ENCODE results near the gene NFIA. TPM values are rescaled to one million over a fixed set of nuclear protein-coding genes. Genes with fewer than 3 reads are reported as not detected.

NFIA gene
- total RNA-seq, 1 experiment from 2014 or later = 65.4 TPM

- POLR2A ChIA-PET (ENCODE audit: low non-redundant PET) = no interaction called here
- Histone ChIP-seq H3K36me3 (ENCODE audit: insufficient read depth, low read length, poor library complexity, severe bottlenecking) (peaks cover 15% of the 10 kb centered on the region), H3K4me1 (ENCODE audit: insufficient read depth, low read length, poor library complexity, severe bottlenecking) (peaks cover 36% of the 10 kb centered on the region), H3K27me3 (replicated peaks; ENCODE audit: insufficient read depth, low read depth, low read length, poor library complexity) (no peaks in the 10 kb centered on the region), H3K27ac (ENCODE audit: low read depth, low read length, poor library complexity, severe bottlenecking) (peak overlapping the region; percentile 90), H3K9me3 (ENCODE audit: low read depth, low read length, poor library complexity, severe bottlenecking) (no peaks in the 10 kb centered on the region), H3K4me3 (ENCODE audit: low read depth, low read length, poor library complexity, severe bottlenecking) (peak overlapping the region; percentile 78)
- TF ChIP-seq CTCF (conservative IDR thresholded peaks at IDR 0.05; ENCODE audit: low read depth, low read length) (no peak), EZH2 (IDR thresholded peaks at IDR 0.05; ENCODE audit: borderline replicate concordance, low read depth, low read length, poor library complexity, severe bottlenecking) (no peak)
- no TSS peak for BruUV-seq (replicated peaks)
- no peak for DNase-seq (ENCODE audit: low spot score)
- intact Hi-C loops (cut with micrococcal nuclease; ENCODE audit: unreplicated experiment) = no loop called here
- CTCF ChIA-PET = interaction anchor here (1.0 kb wide), 1 partner anchor 36 kb away, joined by 6 read pairs; no protein-coding TSS in a partner anchor
Measured at GRCh38 chr1:61085206-61085982, 3.0 kb downstream of the NFIA start.

GRCh38 chr1:61085983-61086644, 3.8 kb downstream of the NFIA start:
- ChIA-PET POLR2A (ENCODE audit: low non-redundant PET) (no interaction called here), CTCF (no interaction called here)
- Histone ChIP-seq H3K27me3 (replicated peaks; ENCODE audit: insufficient read depth, low read depth, low read length, poor library complexity) (no peaks in the 10 kb centered on the region), H3K36me3 (ENCODE audit: insufficient read depth, low read length, poor library complexity, severe bottlenecking) (peaks cover 15% of the 10 kb centered on the region), H3K9me3 (ENCODE audit: low read depth, low read length, poor library complexity, severe bottlenecking) (no peaks in the 10 kb centered on the region), H3K27ac (ENCODE audit: low read depth, low read length, poor library complexity, severe bottlenecking) (peak overlapping the region; percentile 2), H3K4me3 (ENCODE audit: low read depth, low read length, poor library complexity, severe bottlenecking) (peak overlapping the region; percentile 78), H3K4me1 (ENCODE audit: insufficient read depth, low read length, poor library complexity, severe bottlenecking) (peaks cover 34% of the 10 kb centered on the region)
- intact Hi-C loops (cut with micrococcal nuclease; ENCODE audit: unreplicated experiment) = no loop called here
- BruUV-seq (replicated peaks) = no TSS peak
- DNase-seq (ENCODE audit: low spot score) = no peak
- TF ChIP-seq EZH2 (IDR thresholded peaks at IDR 0.05; ENCODE audit: borderline replicate concordance, low read depth, low read length, poor library complexity, severe bottlenecking) (no peak), CTCF (conservative IDR thresholded peaks at IDR 0.05; ENCODE audit: low read depth, low read length) (no peak)

- intact Hi-C loops (cut with micrococcal nuclease; ENCODE audit: unreplicated experiment) = no loop called here
- DNase-seq (ENCODE audit: low spot score) = no peak
- Histone ChIP-seq H3K27me3 (replicated peaks; ENCODE audit: insufficient read depth, low read depth, low read length, poor library complexity) (no peaks in the 10 kb centered on the region), H3K9me3 (ENCODE audit: low read depth, low read length, poor library complexity, severe bottlenecking) (no peaks in the 10 kb centered on the region), H3K27ac (ENCODE audit: low read depth, low read length, poor library complexity, severe bottlenecking) (peak overlapping the region; percentile 0), H3K4me1 (ENCODE audit: insufficient read depth, low read length, poor library complexity, severe bottlenecking) (peaks cover 48% of the 10 kb centered on the region), H3K4me3 (ENCODE audit: low read depth, low read length, poor library complexity, severe bottlenecking) (no peak overlapping the region), H3K36me3 (ENCODE audit: insufficient read depth, low read length, poor library complexity, severe bottlenecking) (peaks cover 22% of the 10 kb centered on the region)
- no TSS peak for BruUV-seq (replicated peaks)
- ChIA-PET POLR2A (ENCODE audit: low non-redundant PET) (no interaction called here), CTCF (no interaction called here)
- TF ChIP-seq EZH2 (IDR thresholded peaks at IDR 0.05; ENCODE audit: borderline replicate concordance, low read depth, low read length, poor library complexity, severe bottlenecking) = no peak
- no peak for TF ChIP-seq CTCF (conservative IDR thresholded peaks at IDR 0.05; ENCODE audit: low read depth, low read length)
Measured at GRCh38 chr1:61087571-61087970, 5.2 kb downstream of the NFIA start.
